HG03342 (cell line): ENCODE results near the gene ARHGAP26.

ENCODE experiments used
- ATAC-seq: cut with Tn5 transposase; IDR thresholded peaks from one replicate; pipeline ENCODE4 v1.9.1; 2021; ENCODE audit warnings: mild to moderate bottlenecking, moderate library complexity; ENCODE audit not compliant: unreplicated experiment

The ARHGAP26 gene

DNA sequence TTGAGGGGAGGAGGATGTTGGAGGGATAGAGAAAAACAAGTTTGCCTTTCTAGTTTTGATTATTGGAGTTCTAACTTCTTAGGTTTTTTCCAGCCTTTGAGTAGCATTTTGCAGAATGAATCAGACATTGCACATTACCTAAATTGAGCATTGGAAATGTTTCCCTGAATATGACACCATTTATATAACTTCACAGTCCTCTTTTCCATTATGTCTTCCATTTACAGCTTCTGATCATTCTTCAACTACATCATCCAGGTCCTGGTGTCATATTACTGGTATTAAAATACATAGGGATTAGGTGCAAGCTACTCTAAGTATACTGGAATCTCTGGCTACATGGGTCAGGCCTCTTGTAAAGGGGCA lies 286.1 kb downstream of the ARHGAP26 start:
- no peak for ATAC-seq

GRCh38 chr5:143056792-143057579 lies 286.8 kb downstream of the ARHGAP26 start:
- ATAC-seq, result peak; percentile 56

DNA sequence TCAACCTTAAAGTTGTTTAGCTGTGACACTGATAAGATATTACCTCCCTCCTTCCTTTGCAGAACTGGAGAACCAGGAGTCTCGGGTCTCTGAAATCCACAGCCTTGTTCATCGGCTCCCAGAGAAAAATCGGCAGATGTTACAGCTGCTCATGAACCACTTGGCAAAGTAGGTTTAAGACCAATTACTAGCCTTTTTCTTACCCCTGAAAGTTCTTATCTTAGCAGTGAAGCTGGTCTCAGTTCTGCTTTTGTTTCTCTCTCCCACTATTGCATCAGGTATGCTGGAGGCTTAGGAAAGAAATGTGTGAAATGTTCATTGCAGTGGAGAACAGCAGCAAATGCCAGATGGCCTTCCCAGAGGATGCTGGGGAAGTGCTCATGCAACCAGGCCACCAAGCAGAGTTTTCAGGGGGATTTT lies 287.4 kb downstream of the ARHGAP26 start:
- peak; percentile 51 for ATAC-seq

DNA sequence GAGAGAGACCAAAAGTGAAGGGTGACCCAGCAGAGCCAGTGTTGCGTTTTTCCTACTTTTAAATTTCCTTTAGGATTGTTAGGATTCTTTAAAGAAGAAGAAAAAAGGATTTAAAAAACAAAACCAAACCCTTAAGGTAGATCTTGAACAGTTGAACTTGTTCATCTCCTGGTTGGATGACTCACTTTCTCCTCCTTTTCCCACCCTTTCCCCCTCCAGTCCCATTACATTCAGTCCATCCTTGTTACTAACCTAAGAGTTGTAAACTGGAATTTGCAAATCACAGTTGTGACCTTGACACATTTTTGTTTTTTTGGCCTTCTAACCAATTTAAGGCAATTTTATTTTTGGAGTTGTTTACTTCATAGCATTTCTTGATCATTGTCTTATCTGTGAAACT lies 289.2 kb downstream of the ARHGAP26 start:
- no peak for ATAC-seq

DNA sequence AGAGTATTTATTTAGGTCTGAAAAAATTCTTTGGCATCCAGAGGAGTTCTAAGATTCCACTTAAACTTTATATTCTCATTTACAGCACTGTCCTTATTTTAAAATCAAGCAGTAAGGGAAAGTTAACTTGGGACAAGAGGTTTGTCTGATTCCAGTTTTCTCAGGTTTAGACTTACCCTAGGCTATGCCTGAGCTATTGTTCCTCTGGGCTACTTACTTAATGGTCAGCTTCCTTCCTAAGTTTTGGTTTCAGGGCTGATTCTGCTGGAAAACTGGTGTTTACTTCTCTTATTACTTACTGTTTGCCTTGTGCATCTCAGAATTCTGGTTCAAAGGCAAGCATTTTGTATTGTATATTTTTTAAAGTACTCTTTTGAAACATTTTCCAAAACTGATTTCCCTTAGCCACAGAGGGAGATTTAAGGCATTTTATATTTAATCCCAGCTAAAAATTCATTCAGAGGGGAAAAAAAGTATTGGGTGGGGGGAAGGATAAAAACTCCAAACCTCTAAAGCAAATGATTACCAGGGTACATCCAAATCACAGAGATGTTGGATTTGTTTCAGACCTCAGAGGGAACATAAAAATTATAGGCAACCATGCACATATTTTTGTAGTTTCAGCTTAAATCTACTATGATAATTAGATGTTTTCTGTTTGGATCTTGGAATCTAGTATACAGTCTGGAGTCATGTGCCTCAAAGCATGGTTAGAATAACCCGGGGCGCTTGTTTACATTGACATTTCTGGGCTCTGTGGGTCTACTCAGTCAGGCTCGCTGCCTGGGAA lies 290.0 kb downstream of the ARHGAP26 start:
- no peak for ATAC-seq

- ATAC-seq, result no peak
Observed at GRCh38 chr5:143061161-143061945, 291.2 kb downstream of the ARHGAP26 start.

- no peak for ATAC-seq
Observed at GRCh38 chr5:143062379-143062778, 292.2 kb downstream of the ARHGAP26 start.

GRCh38 chr5:143063175-143063970 lies 293.2 kb downstream of the ARHGAP26 start:
- no peak for ATAC-seq

DNA sequence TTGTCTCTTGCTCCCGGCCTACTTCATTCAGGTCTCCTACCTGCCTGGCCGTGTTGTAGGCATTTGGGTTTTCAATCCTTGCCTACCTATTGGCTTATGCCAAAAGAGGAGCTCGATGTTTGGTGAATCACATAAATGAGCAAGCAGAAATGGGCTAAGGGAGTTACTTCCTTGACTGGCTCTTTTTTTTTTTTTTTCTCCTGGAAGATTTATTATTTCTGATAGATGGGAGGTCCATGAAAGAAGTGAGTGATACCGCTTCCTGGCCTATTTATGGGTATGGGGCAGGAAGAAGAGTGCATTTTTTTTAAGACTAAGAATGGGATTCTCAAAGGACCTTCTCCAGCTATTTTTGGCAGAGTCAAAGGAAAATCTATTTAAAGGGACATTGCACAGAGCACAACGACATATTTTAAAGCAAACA lies 294.1 kb downstream of the ARHGAP26 start:
- ATAC-seq, result no peak

DNA sequence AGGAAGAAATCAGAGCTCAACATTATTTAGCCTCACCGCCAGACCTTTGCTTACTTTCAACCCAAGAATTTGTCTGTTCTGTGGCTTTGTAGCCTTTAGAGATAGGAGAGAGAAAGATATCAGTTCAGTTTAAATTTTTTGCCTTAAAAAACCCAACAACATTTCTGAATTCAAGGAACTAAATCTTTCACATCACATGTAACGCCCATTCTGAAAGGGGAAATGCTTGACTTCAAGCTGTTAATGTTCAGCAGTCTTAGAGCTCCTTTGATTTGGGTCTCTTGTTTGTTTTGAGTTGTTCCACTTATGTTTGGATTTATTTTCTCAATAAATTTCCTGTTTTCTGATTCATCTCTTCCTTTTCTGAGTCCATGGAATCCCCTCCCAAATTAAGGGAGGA lies 294.5 kb downstream of the ARHGAP26 start:
- ATAC-seq, result no peak

DNA sequence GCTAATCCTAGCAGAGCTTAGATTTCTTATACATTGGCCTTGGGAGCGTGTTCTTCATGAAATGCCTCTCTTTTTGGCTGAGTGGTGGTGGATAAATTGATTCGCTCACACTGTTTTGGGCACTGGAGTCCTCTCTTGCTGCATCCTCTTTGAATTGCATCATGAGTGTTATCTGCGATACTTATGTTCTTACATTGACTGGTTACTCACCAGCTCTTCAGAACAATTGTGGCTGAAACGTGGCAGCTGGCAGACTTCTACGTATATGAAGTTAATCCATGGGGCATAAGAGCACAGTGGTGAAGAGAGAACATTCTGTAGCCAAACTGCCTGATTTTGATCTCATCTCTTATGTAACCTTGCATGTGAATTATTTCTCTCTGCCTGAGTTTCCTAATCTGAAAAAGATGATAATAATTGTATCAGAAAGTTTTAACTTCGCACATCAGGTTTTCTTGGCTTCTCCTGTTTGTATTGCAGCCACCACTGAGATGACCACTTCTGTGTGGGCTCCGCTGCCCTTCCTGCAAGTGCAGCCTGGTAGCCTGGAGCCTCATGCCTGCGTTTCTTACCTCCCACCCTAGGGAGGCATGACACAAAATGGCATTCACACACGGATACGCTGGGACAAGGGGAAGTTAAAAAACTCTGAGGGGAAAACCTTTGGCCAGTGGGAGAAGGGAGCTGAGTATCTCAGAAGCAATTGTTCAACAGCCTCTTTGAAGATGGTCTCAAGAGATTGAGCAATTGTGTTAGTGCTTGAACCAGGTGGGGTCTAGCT lies 295.2 kb downstream of the ARHGAP26 start:
- ATAC-seq, result no peak

DNA sequence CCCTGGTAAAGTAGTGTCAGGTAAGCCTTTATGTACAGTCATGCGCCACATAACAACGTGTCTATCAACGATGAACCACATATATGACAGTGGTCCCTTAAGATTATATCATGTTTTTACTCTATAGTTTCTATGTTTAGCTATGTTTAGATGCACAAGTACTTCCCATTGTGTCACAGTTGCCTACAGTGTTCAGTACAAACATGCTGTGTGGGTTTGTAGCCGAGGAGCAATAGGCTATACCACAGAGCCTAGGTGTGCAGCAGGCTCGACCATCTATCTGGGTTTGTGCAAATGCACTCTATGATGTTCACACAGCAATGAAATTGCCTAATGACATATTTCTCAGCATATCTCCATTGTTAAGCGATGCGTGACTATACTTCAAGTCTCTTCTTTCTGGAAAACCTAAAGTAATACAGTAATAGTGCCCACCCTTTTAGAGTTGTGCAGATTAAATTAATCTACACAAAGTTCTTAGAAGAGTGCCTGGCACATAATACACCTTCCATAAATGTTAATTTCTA lies 295.9 kb downstream of the ARHGAP26 start:
- ATAC-seq, result no peak

- peak; percentile 57 for ATAC-seq
Observed at GRCh38 chr5:143066556-143067281, 296.5 kb downstream of the ARHGAP26 start.

DNA sequence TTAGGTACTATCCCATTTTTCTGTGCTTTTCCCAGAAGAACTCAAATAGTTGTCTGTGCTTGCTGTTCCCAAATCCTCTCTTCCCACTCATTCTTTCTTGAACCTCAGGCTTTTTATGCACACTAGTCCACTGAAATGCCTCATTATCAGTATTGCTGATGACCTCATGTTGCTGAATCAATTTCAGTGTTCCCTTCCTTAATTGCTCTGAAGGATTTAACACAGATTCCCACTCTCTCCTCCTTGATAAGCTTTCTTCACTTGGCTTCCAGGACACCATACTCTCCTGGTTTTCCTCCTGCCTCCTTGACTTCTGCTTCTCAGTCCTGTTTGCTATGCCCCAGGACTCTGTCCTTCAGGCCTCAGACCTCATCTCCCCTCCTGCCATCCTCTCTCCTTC lies 298.5 kb downstream of the ARHGAP26 start:
- ATAC-seq, result no peak

DNA sequence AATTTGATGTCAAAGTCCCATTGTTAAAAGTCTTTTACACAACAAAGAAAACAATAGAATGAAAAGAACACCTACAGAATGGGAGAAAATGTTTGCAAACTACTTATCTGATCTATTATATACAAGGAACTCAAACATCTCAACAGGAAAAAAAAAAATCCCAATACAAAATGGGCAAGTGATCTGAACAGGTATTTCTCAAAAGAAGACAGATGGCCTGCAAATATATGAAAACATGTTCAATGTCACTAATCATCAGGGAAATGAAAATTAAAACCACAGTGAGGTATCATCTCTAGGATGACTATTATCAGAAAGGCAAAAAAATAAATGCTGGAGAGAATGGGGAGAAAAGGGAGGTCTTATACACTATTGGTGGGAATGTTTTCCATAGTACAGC lies 301.8 kb downstream of the ARHGAP26 start:
- no peak for ATAC-seq

DNA sequence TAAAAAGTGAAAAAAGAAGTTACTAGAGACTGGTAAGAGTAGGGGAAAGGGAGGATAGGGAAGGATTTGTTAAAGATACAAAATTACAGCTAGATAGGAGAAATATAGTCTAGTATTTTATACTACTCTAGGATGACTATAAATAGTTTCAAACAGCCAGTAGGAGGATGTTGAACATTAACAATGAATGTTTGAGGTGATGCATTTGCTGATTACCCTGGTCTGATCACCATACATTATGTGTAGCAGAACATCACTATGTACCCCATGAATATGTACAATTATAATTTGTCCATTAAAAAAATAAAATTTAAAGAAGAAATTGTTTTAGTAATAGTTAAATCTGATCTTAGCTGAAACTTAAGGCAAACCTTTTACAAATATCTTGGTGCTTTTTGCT lies 302.6 kb downstream of the ARHGAP26 start:
- ATAC-seq, result no peak

GRCh38 chr5:143073766-143074165 lies 303.6 kb downstream of the ARHGAP26 start:
- ATAC-seq, result no peak

DNA sequence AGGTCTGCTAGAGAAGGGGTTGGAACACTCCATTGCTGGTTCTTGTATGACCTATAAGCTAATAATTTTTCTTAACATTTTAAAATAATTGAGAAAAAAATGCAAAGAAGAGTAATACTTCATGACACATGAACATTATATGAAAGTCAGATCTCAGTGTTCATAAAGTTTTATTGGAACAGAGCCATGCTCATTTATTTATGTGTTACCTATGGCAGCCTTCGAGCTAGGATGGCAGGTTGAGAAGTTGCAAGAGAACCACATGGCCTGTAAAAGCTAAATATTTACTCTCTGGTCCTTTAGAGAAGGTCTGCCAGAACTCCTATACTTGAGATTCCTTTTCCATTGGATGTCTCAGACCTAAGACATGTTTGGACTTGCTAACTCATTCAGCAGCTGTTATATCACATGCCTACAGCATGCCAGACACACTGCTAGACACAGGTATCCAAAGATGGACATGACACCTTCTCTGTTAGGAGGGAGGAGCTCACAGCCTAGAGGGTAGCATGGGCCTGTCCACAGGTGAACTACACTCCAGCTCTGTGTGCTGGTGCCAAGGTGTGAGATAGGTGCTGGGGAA lies 304.3 kb downstream of the ARHGAP26 start:
- ATAC-seq, result no peak

DNA sequence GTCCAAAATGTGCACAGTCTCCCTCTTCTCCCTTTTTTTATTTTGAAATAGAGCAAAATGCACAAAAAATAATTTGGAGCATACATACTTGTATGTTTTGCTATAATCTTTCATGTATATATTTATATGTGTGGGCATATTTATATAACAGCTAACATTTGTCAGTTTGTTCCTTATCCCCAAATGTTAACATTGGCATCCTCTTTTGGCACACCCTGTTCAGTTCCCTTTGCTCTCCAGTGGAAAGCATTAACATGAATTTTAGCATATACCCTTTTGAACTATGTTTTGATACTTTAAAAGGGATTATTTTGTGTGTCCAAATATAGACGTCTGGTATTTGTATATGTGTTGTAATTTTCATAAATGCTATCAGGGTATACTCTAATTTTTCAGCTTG lies 306.2 kb downstream of the ARHGAP26 start:
- ATAC-seq, result no peak
